ENCODE data around the gene CFAP74. TPM values are rescaled to one million over a fixed set of nuclear protein-coding genes. Genes with fewer than 3 reads are reported as not detected.

Gene CFAP74
- total and polyA plus RNA-seq, 2 of the 13 experiments (the other 11 are each of a cell fraction or from before 2014, with no cell fraction given): 0.27 to 0.62 TPM

- Histone ChIP-seq H3K27me3 (ENCODE audit: control insufficient read depth in 1 of 2, insufficient read depth in 2 of 2, low read length in 2 of 2) (peaks cover 10 to 32% of the 10 kb centered on the region in 2 experiments; a peak in 4 of 5 replicates), H3K36me3 (replicated peaks in 1 of 2; ENCODE audit: control insufficient read depth in 1 of 2, insufficient read depth in 2 of 2, low read length in 2 of 2) (no peaks in the 10 kb centered on the region), H4K20me1 (ENCODE audit: insufficient read depth, low read length) (no peaks in the 10 kb centered on the region), H3K4me1 (ENCODE audit: insufficient read depth, low read length) (peaks cover 20% of the 10 kb centered on the region), H3K9me3 (ENCODE audit: low read length) (no peaks in the 10 kb centered on the region), H2AFZ (ENCODE audit: low read length) (no peak overlapping the region), H3K9ac (ENCODE audit: insufficient read depth, low read depth, low read length) (no peak overlapping the region), H3K27ac (ENCODE audit: extremely low read length, insufficient read depth, low read length) (no peak overlapping the region), H3K4me2 (ENCODE audit: low read depth, low read length) (no peak overlapping the region), H3K4me3 (replicated peaks in 1 of 3; ENCODE audit: insufficient read depth in 1 of 3, low read depth in 2 of 3, low read length in 3 of 3) (no peak overlapping the region), H3K79me2 (ENCODE audit: insufficient read depth, low read length) (no peaks in the 10 kb centered on the region)
- no peak for TF ChIP-seq HNF4G (IDR thresholded peaks at IDR 0.05; ENCODE audit: borderline replicate concordance, low read depth, low read length)
- no peak for TF ChIP-seq HNF4G (CRISPR knock-in tag; IDR thresholded peaks at IDR 0.05; ENCODE audit: borderline replicate concordance, low read depth)
- TF ChIP-seq ZNF672 (CRISPR knock-in tag; IDR thresholded peaks at IDR 0.05): no peak
- no peak for TF ChIP-seq HOXD1 (CRISPR knock-in tag; IDR thresholded peaks at IDR 0.05)
- no peak for TF ChIP-seq GLMP (CRISPR knock-in tag; IDR thresholded peaks at IDR 0.05; ENCODE audit: borderline replicate concordance)
- no peak for TF ChIP-seq MTA3 (CRISPR knock-in tag; IDR thresholded peaks at IDR 0.05)
- no peak for TF ChIP-seq ZNF841 (CRISPR knock-in tag; IDR thresholded peaks at IDR 0.05; ENCODE audit: borderline replicate concordance)
- TF ChIP-seq KDM5B (CRISPR knock-in tag; IDR thresholded peaks at IDR 0.05; ENCODE audit: borderline replicate concordance): no peak
- TF ChIP-seq, protein P1, sequence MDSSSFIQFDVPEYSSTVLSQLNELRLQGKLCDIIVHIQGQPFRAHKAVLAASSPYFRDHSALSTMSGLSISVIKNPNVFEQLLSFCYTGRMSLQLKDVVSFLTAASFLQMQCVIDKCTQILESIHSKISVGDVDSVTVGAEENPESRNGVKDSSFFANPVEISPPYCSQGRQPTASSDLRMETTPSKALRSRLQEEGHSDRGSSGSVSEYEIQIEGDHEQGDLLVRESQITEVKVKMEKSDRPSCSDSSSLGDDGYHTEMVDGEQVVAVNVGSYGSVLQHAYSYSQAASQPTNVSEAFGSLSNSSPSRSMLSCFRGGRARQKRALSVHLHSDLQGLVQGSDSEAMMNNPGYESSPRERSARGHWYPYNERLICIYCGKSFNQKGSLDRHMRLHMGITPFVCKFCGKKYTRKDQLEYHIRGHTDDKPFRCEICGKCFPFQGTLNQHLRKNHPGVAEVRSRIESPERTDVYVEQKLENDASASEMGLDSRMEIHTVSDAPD (CRISPR knock-in tag; IDR thresholded peaks at IDR 0.05): no peak
- no peak for TF ChIP-seq FOXO1 (CRISPR knock-in tag; IDR thresholded peaks at IDR 0.05)
- no peak for TF ChIP-seq TOE1 (CRISPR knock-in tag; IDR thresholded peaks at IDR 0.05)
- no peak for TF ChIP-seq ZNF34 (CRISPR knock-in tag; IDR thresholded peaks at IDR 0.05; ENCODE audit: borderline replicate concordance)
- TF ChIP-seq PITX1 (CRISPR knock-in tag; IDR thresholded peaks at IDR 0.05): no peak
- no peak for TF ChIP-seq HIC2 (CRISPR knock-in tag; IDR thresholded peaks at IDR 0.05; ENCODE audit: low read depth)
- no peak for TF ChIP-seq ZNF274 (CRISPR knock-in tag; IDR thresholded peaks at IDR 0.05)
- no peak for TF ChIP-seq ZNF530 (CRISPR knock-in tag; IDR thresholded peaks at IDR 0.05; ENCODE audit: low read depth)
- no peak for TF ChIP-seq DNMT1 (CRISPR knock-in tag; IDR thresholded peaks at IDR 0.05)
- TF ChIP-seq NFIC (IDR thresholded peaks at IDR 0.05; ENCODE audit: low read length): no peak
- no peak for TF ChIP-seq NCOR1 (IDR thresholded peaks at IDR 0.05; ENCODE audit: borderline replicate concordance, low read length)
- TF ChIP-seq ELF1 (CRISPR knock-in tag; IDR thresholded peaks at IDR 0.05): no peak
- no peak for TF ChIP-seq MED1 (CRISPR knock-in tag; IDR thresholded peaks at IDR 0.05)
- ChIA-PET POLR2A (no interaction called here), CTCF (ENCODE audit: low intra/inter-chr PET ratio, low total read pairs) (no interaction called here)
- ATAC-seq (no peak), DNase-seq (ENCODE audit: low spot score) (no peak), FAIRE-seq (no peak)
- WGBS (ENCODE audit: low lambda C conversion rate): 85% methylated on average over 19 of the region's 26 CpGs
- intact Hi-C loops (cut with micrococcal nuclease; ENCODE audit: unreplicated experiment) (no loop called here), in situ Hi-C loops (cut with HindIII; ENCODE audit: extremely low pct_ligation_motif_present, low pct_unique_long_range_greater_than_20kb) (no loop called here)
- BruUV-seq (replicated peaks): no TSS peak
Observed at GRCh38 chr1:1981142-1981500, 22.5 kb downstream of the CFAP74 start.

Data from HepG2 (cell line).